ENCODE results near the gene EIF1AX. TPM values are rescaled to one million over a fixed set of nuclear protein-coding genes. Genes with fewer than 3 reads are reported as not detected.

EIF1AX gene
- polyA plus RNA-seq, 1 of the 3 experiments (the other 2 are of a cell fraction): 18.2 TPM

DNA sequence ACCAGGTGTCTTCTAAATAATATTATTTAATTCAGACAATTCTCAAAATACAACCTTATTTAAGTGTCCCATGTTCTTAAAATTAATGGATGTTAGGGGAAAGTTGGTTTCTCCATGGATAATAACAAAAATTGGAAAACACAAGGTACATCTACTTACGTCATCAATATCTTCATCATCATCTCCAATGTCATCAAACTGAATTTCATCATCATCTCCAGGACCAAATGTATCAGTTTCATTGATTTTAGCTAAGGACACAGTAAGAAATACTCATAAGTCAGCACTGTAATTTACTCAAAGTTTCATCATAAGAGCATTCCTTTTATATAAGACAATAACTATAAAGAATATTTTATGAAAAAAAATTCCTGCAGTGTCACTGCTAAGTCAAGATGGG, 11.3 kb downstream of the EIF1AX start (continued):
- TF ChIP-seq, protein P1, sequence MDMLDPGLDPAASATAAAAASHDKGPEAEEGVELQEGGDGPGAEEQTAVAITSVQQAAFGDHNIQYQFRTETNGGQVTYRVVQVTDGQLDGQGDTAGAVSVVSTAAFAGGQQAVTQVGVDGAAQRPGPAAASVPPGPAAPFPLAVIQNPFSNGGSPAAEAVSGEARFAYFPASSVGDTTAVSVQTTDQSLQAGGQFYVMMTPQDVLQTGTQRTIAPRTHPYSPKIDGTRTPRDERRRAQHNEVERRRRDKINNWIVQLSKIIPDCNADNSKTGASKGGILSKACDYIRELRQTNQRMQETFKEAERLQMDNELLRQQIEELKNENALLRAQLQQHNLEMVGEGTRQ (IDR thresholded peaks at IDR 0.05; ENCODE audit: borderline replicate concordance, low read depth, low read length): no peak
- TF ChIP-seq GATA2 (CRISPR knock-in tag; IDR thresholded peaks at IDR 0.05): no peak
- no peak for TF ChIP-seq FOXM1 (IDR thresholded peaks at IDR 0.05; ENCODE audit: low read depth)
- TF ChIP-seq, protein P2, sequence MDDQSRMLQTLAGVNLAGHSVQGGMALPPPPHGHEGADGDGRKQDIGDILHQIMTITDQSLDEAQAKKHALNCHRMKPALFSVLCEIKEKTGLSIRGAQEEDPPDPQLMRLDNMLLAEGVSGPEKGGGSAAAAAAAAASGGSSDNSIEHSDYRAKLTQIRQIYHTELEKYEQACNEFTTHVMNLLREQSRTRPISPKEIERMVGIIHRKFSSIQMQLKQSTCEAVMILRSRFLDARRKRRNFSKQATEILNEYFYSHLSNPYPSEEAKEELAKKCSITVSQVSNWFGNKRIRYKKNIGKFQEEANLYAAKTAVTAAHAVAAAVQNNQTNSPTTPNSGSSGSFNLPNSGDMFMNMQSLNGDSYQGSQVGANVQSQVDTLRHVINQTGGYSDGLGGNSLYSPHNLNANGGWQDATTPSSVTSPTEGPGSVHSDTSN (IDR thresholded peaks at IDR 0.05): no peak
- no peak for TF ChIP-seq MXI1 (IDR thresholded peaks at IDR 0.05; ENCODE audit: low read depth, low read length)
- TF ChIP-seq RCOR1 (IDR thresholded peaks at IDR 0.05; ENCODE audit: low read length): no peak

DNA sequence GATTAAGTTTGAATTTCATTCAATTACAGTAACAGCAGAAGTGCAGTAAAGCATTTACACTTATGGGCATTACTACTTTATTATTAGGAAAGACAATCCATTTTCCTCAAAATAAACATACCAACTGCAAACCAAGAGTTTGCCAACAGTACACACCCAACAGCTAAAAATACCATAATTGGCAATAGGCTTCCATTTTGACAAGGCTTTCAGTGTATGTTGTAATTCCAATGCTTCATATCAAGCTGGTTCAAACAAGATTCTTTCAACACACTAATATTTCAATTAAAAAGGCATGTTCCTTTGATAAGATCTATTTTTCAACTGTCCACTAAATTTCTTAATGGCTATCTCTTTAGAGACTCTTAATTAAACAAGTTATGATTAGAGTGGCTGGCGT, 12.1 kb downstream of the EIF1AX start:
- Histone ChIP-seq H3F3A (replicated peaks; ENCODE audit: insufficient read depth) (peaks cover 58% of the 10 kb centered on the region), H4K20me1 (ENCODE audit: insufficient read depth) (peaks cover 13% of the 10 kb centered on the region; the same call in 1 of the 2 replicates), H3K27ac (ENCODE audit: low read depth in 2 of 2, low read length in 1 of 2) (peak overlapping the region in 1 of 2 experiments; percentile 14; a peak in 1 of 4 replicates), H3K4me2 (no peak overlapping the region), H3K36me3 (replicated peaks in 1 of 2; ENCODE audit: control insufficient read depth in 1 of 2, insufficient read depth in 2 of 2, low read length in 1 of 2) (peaks cover 64 to 74% of the 10 kb centered on the region in 2 experiments), H3K4me3 (ENCODE audit: low read depth in 2 of 2, low read length in 1 of 2) (no peak overlapping the region), H3K79me2 (ENCODE audit: insufficient read depth) (peaks cover 9% of the 10 kb centered on the region; the same call in 1 of the 2 replicates), H3K27me3 (ENCODE audit: insufficient read depth) (no peaks in the 10 kb centered on the region), H3K9ac (no peak overlapping the region), H3K4me1 (ENCODE audit: control insufficient read depth in 1 of 2, insufficient read depth in 2 of 2, low read depth in 1 of 2, low read length in 1 of 2) (no peaks in the 10 kb centered on the region), H2AFZ (ENCODE audit: low read depth) (no peak overlapping the region), H3K9me3 (no peaks in the 10 kb centered on the region), H3K9me2 (no peaks in the 10 kb centered on the region)
- WGBS (ENCODE audit: low lambda C conversion rate): 93% methylated on average over 1 of the region's 1 CpG
- ChIA-PET POLR2A (no interaction called here), CTCF (interaction anchor here (1.1 to 2.1 kb wide), 2 partner anchors 10 to 29 kb away, joined by 4 read pairs; no protein-coding TSS in a partner anchor)
- TF ChIP-seq, protein P3, sequence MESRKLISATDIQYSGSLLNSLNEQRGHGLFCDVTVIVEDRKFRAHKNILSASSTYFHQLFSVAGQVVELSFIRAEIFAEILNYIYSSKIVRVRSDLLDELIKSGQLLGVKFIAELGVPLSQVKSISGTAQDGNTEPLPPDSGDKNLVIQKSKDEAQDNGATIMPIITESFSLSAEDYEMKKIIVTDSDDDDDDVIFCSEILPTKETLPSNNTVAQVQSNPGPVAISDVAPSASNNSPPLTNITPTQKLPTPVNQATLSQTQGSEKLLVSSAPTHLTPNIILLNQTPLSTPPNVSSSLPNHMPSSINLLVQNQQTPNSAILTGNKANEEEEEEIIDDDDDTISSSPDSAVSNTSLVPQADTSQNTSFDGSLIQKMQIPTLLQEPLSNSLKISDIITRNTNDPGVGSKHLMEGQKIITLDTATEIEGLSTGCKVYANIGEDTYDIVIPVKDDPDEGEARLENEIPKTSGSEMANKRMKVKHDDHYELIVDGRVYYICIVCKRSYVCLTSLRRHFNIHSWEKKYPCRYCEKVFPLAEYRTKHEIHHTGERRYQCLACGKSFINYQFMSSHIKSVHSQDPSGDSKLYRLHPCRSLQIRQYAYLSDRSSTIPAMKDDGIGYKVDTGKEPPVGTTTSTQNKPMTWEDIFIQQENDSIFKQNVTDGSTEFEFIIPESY (IDR thresholded peaks at IDR 0.05; ENCODE audit: borderline replicate concordance, low read depth): no peak
- TF ChIP-seq, protein P4, sequence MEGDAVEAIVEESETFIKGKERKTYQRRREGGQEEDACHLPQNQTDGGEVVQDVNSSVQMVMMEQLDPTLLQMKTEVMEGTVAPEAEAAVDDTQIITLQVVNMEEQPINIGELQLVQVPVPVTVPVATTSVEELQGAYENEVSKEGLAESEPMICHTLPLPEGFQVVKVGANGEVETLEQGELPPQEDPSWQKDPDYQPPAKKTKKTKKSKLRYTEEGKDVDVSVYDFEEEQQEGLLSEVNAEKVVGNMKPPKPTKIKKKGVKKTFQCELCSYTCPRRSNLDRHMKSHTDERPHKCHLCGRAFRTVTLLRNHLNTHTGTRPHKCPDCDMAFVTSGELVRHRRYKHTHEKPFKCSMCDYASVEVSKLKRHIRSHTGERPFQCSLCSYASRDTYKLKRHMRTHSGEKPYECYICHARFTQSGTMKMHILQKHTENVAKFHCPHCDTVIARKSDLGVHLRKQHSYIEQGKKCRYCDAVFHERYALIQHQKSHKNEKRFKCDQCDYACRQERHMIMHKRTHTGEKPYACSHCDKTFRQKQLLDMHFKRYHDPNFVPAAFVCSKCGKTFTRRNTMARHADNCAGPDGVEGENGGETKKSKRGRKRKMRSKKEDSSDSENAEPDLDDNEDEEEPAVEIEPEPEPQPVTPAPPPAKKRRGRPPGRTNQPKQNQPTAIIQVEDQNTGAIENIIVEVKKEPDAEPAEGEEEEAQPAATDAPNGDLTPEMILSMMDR (IDR thresholded peaks at IDR 0.05): no peak
- no peak for TF ChIP-seq MEF2A (IDR thresholded peaks at IDR 0.05; ENCODE audit: borderline replicate concordance, low read depth)
- no peak for TF ChIP-seq NFIC (IDR thresholded peaks at IDR 0.05; ENCODE audit: borderline replicate concordance)
- no peak for TF ChIP-seq TAF1 (IDR thresholded peaks at IDR 0.05; ENCODE audit: borderline replicate concordance, low read depth, low read length)
- TF ChIP-seq RXRA (IDR thresholded peaks at IDR 0.05; ENCODE audit: borderline replicate concordance, low read depth): no peak
- no peak for DNase-seq
